ENCODE results near the gene IGFALS. TPM values are rescaled to one million over a fixed set of nuclear protein-coding genes. Genes with fewer than 3 reads are reported as not detected.

Gene IGFALS
- total RNA-seq, 3 donors from 2014 or later (not counting 1 experiment from before 2014, with no cell fraction given), result 0.47 to 1.1 (median 0.70) TPM

GRCh38 chr16:1776672-1776955 lies 16.9 kb downstream of the IGFALS start:
- no peak overlapping the region for H3K4me3 Mint-ChIP-seq
- no peaks in the 10 kb centered on the region for H3K9me3 ChIP-seq (ENCODE audit: control insufficient read depth, insufficient read depth, low read length)
- intact Hi-C loops (cut with micrococcal nuclease), result loop anchor here (10.0 kb wide), 1 partner anchor 148 kb away; no protein-coding TSS in a partner anchor

GRCh38 chr16:1775846-1776671 lies 17.4 kb downstream of the IGFALS start:
- H3K4me1 ChIP-seq (ENCODE audit: control insufficient read depth, insufficient read depth, low read length), result peaks cover 45% of the 10 kb centered on the region
- Mint-ChIP-seq H3K4me3 (peak overlapping the region; percentile 25), H3K27me3 (ENCODE audit: low read depth in 2 of 2) (no peaks in the 10 kb centered on the region), H3K27ac (no peak overlapping the region), H3K4me1 (peaks cover 14 to 15% of the 10 kb centered on the region in 2 donors), H3K9me3 (no peaks in the 10 kb centered on the region), H3K36me3 (no peaks in the 10 kb centered on the region)
- H3K27me3 ChIP-seq (ENCODE audit: control insufficient read depth, insufficient read depth, low read length), result no peaks in the 10 kb centered on the region
- no peak for ATAC-seq
- no peak for DNase-seq
- H3K36me3 ChIP-seq (ENCODE audit: control insufficient read depth, insufficient read depth, low read length), result peaks cover 24% of the 10 kb centered on the region
- no peak overlapping the region for H3K27ac ChIP-seq (ENCODE audit: low read length)
- no peak overlapping the region for H3K4me3 ChIP-seq (ENCODE audit: low read length)
- intact Hi-C loops (cut with micrococcal nuclease), result loop anchor here (10.0 kb wide), 1 partner anchor 149 kb away; no protein-coding TSS in a partner anchor
- no peaks in the 10 kb centered on the region for H3K9me3 ChIP-seq (ENCODE audit: control insufficient read depth, insufficient read depth, low read length)
- TF ChIP-seq CTCF (IDR thresholded peaks at IDR 0.05), result no peak
- 89% methylated on average over 27 of the region's 28 CpGs for WGBS (ENCODE audit: insufficient coverage)

More at GRCh38 chr16:1776672-1776955, 16.9 kb downstream of the IGFALS start:
- H3K36me3 ChIP-seq (ENCODE audit: control insufficient read depth, insufficient read depth, low read length), result peaks cover 24% of the 10 kb centered on the region
- H3K4me1 ChIP-seq (ENCODE audit: control insufficient read depth, insufficient read depth, low read length), result peaks cover 50% of the 10 kb centered on the region
- Mint-ChIP-seq H3K9me3 (no peaks in the 10 kb centered on the region), H3K4me1 (peaks cover 19 to 20% of the 10 kb centered on the region in 2 donors), H3K27ac (no peak overlapping the region), H3K27me3 (ENCODE audit: low read depth in 2 of 2) (no peaks in the 10 kb centered on the region), H3K36me3 (no peaks in the 10 kb centered on the region)
- H3K4me3 ChIP-seq (ENCODE audit: low read length), result no peak overlapping the region
- DNase-seq (no peak), ATAC-seq (no peak)
- TF ChIP-seq CTCF (IDR thresholded peaks at IDR 0.05), result no peak
- H3K27ac ChIP-seq (ENCODE audit: low read length), result no peak overlapping the region
- 95% methylated on average over 13 of the region's 13 CpGs for WGBS (ENCODE audit: insufficient coverage)
- no peaks in the 10 kb centered on the region for H3K27me3 ChIP-seq (ENCODE audit: control insufficient read depth, insufficient read depth, low read length)

- intact Hi-C loops (cut with micrococcal nuclease), result loop anchor here (10.0 kb wide), 1 partner anchor 150 kb away; no protein-coding TSS in a partner anchor
Measured at GRCh38 chr16:1775006-1775845, 18.3 kb downstream of the IGFALS start.

More at GRCh38 chr16:1775006-1775845, 18.3 kb downstream of the IGFALS start:
- Mint-ChIP-seq H3K4me1 (peaks cover 14 to 17% of the 10 kb centered on the region in 2 donors), H3K4me3 (peak overlapping the region; percentile 46), H3K36me3 (no peaks in the 10 kb centered on the region), H3K9me3 (no peaks in the 10 kb centered on the region), H3K27me3 (ENCODE audit: low read depth in 2 of 2) (no peaks in the 10 kb centered on the region), H3K27ac (no peak overlapping the region)
- TF ChIP-seq CTCF (IDR thresholded peaks at IDR 0.05), result no peak
- Histone ChIP-seq H3K4me3 (ENCODE audit: low read length) (no peak overlapping the region), H3K36me3 (ENCODE audit: control insufficient read depth, insufficient read depth, low read length) (peaks cover 22% of the 10 kb centered on the region), H3K27me3 (ENCODE audit: control insufficient read depth, insufficient read depth, low read length) (no peaks in the 10 kb centered on the region), H3K27ac (ENCODE audit: low read length) (no peak overlapping the region), H3K9me3 (ENCODE audit: control insufficient read depth, insufficient read depth, low read length) (no peaks in the 10 kb centered on the region), H3K4me1 (ENCODE audit: control insufficient read depth, insufficient read depth, low read length) (peaks cover 45% of the 10 kb centered on the region)
- no peak for DNase-seq
- ATAC-seq, result no peak
- 97% methylated on average over 30 of the region's 30 CpGs for WGBS (ENCODE audit: insufficient coverage)
